Activated CD8-positive, alpha-beta memory T cell treated with anti-CD3 and anti-CD28 coated beads, Interleukin-2, amount 50 U/mL, for 4 hours (primary cell): ENCODE results near the gene REPS1.

ENCODE experiments used
- DNase-seq: peaks from one replicate; pipeline ENCODE4 v3.0.0-alpha.2; 2020

REPS1 gene

DNA sequence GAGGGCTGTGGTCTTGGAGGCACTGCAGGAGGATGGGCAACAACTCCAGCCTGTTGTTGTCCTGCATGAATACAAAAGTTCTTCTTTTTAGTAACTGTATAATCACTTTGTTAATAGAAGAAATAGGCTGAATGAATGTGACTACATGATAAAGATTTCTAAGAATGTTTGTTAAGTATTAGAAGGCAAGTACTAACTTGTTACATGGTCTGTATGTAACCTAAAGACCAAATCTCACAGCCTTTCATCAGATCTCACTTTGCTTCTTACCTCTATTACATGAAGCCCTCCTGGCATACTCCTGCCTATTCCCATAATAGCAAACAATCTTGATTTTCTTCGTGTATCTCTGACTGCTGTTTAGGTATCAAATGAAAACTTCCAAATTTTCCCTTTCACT, 73.4 kb downstream of the REPS1 start:
- no peak for DNase-seq

- DNase-seq, result no peak
These were observed 75.7 kb downstream of the REPS1 start for GRCh38 chr6:138912308-138912707.

DNA sequence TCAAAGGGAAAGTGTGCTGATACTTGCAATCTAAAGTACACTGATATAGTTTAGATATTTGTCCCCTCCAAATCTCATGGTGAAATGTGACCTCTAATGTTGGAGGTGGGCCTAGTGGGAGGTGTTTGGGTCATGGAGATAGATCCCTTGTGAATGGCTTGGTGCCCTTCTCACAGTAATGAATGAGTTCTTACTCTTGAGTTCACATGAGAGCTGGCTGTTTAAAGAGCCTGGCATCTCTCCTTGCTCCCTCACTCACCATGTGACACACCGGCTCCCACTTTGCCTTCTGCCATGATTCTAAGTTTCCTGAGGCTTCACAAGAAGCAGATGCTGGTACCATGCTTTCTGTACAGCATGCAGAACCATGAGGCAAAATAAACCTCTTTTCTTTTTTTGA, 78.1 kb downstream of the REPS1 start:
- DNase-seq, result no peak

DNA sequence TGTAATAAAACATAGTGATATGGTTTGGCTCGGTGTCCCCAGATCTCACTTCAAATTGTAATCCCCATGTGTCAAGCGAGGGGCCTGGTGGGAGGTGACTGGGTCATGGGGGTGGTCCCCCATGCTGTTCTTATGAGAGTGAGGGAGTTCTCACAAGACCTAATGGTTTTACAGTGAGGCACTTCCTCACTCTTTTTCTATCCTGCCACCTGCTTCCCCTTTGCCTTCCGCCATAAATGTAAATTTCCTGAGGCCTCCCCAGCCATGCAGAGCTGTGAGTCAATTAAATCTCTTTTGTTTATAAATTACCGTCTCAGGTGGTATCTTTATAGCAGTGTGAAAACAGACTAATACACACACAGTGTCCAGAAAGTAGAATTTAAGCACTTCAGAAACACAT, 78.5 kb downstream of the REPS1 start:
- no peak for DNase-seq

- DNase-seq, result no peak
These were observed 80.9 kb downstream of the REPS1 start for GRCh38 chr6:138907167-138907566.

GRCh38 chr6:138897031-138897430, 91.0 kb downstream of the REPS1 start:
- no peak for DNase-seq

- no peak for DNase-seq
These were observed 91.8 kb downstream of the REPS1 start for GRCh38 chr6:138896104-138896756.

DNA sequence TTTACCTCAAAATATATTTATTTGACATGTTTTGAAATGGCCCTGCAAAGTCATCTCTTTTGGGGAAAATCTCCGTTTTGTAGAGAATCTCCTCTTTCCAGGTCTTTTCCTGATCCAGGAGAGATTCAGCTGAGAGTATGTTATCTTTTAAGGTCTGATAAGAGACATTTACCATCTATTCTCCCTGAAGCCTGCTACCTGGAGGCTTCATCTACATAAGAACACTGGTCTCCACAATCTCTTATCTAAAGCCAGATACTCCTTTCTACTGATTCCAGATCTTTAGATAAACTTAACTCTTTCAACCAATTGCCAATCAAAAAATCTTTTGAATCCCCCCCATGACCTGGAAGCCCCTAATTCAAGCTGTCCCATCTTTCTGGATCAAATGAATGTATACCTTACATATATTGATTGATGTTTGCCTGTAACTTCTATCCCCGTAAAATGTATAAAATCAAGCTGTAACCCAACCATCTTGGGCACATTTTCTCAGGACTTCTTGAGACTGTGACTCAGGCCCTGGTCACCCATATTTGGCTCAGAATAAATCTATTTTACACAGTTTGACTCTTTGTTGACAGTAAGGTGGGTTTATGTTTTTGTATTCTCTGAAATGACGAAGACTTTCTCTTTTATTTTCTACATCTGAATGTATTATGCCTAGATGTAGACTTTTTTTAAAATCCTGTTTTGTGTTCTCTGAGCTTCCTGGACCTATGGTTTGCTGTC, 96.6 kb downstream of the REPS1 start:
- no peak for DNase-seq

GRCh38 chr6:138885156-138885819, 102.8 kb downstream of the REPS1 start:
- DNase-seq, result no peak

GRCh38 chr6:138882369-138883017, 105.6 kb downstream of the REPS1 start:
- no peak for DNase-seq

DNA sequence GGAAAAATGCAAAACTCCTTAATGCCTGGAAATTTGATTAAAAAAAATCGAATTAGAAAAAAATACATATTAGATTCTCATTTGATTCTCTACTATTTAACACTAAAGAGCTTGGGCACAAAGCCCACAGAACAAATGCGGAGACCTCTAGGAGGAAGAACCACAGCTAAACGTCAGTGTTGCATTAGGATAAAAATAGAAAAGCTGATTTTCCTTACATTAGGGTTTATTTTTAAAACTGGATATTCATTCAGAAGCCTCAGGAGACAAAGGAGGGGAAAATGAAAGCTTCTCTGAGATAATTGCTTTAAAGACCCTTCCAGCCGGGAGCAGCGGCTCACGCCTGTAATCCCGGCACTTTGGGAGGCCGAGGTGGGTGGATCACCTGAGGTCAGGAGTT, 114.9 kb downstream of the REPS1 start:
- no peak for DNase-seq

DNA sequence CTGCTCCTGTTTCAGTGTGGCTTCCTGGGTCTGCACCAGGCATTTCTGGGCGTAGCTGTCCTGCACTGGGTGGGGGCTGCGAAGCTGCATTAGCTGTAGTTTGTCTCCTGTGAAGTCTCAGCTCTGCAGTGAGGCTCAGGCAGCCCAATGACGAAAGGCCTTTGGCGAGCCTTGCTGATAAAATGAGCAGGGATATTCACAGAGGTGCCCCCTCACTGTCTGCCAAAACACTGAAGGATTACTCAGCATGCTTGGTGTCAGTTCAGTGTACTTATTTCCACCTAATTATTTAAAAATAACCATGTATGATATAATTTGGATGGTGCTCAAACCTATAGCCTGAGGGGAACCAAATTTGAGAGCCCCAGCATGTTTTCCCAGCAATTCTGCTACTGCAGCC, 118.7 kb downstream of the REPS1 start:
- DNase-seq, result no peak

GRCh38 chr6:138868181-138868580, 119.9 kb downstream of the REPS1 start:
- DNase-seq, result no peak

DNA sequence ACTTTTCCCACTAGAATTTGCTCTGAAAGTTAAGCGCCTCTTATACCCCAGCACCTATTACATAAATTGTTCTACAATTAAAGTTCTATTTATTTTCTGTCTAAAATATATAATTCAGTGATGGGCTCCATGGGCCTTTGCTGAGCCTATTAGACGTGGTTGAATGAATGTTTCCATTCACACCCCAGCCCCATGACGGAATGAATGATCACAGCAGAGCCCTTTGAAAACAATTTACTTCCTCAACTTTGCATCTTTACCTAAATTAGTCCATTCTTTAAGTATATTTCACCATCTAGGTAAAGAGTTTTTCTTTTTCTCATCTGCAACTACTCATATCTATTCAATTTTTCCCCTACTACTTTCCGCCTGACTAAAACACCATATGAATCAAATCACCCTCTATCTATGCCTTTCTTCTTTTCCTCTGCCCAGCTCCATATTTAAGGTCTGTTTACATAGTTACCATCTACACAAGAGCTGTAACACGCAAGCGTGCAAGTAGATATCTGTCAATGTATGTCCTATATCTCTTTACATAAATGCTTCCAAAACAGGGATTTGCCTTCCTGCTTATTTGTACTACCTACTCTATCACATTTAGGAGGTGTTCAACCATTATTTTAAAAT, 122.5 kb downstream of the REPS1 start:
- DNase-seq, result no peak

- no peak for DNase-seq
These were observed 123.6 kb downstream of the REPS1 start for GRCh38 chr6:138864343-138864890.

DNA sequence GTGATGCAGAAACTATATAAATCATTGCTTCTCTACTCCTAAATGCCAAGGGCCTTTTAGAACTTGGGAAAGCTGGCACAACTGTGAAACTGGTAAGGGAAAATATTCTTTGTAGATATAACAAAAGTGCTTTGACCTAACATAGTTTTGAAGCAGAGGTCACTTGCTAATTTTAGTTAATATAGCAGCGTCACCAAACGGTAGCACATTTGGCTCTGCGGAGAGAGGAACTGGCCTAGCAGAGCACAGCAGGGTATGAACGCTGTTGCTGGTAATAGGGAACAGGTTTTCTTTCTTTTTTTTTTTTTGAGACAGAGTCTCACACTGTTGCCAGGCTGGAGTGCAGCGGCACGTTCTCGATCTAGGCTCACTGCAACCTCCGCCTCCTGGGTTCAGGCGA, 124.7 kb downstream of the REPS1 start:
- DNase-seq, result no peak

DNA sequence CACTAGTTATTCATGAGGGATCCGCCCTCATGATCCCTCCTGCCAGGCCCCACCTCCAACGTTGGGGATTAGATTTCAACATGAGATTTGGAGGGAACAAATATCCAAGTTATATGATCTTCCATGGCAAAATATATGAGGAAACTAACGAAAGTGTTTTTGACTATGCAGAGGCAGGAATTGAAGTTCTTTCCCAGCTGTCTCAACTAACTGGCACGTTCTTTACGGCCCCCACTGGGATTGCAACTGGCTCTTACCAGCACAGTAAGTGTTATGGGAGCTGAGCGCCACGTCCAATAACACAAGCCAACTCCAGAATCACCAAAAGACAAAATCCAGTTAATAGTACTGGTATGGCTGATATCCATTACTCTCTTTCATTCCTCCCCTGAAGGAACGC, 125.6 kb downstream of the REPS1 start:
- DNase-seq, result no peak

DNA sequence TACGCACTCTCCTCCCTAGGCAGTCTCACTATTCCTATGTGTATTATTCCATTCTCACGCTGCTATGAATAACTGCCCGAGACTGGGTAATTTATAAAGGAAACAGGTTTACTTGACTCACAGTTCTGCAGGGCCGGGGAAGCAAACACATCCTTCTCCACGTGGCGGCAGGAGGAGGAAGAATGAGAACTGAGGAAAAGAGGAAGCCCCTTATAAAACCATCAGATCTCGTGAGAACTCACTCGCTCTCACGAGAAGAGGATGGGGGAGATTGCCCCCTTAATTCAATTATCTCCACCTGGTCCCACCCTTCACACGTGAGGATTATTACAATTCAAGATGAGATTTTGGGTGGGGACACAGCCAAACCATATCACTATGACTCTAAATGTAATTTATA, 130.3 kb downstream of the REPS1 start:
- DNase-seq, result no peak

GRCh38 chr6:138856654-138857053, 131.4 kb downstream of the REPS1 start:
- DNase-seq, result no peak
